Keratinocyte (primary cell): ENCODE results near the gene DCAF17. TPM values are rescaled to one million over a fixed set of nuclear protein-coding genes. Genes with fewer than 3 reads are reported as not detected.
"Not testable (repeated sequence)": the region's sequence is repeated elsewhere in the genome, so short reads cannot be mapped to it uniquely, and the experiment has no call there.

Experiments used
- DNase-seq: peaks from one replicate; pipeline ENCODE4 v3.0.0-alpha.2; 2011; ENCODE audit warnings: low read depth, missing footprints, low spot score
- FAIRE-seq: peaks from 2 replicates; lab custom pipeline; 2011; peaks lifted over from hg19 to GRCh38; lab: Jason Lieb, UNC
- H2AFZ ChIP-seq: 2 replicates; pipeline ENCODE4 v1.6.0; 2012; ENCODE audit warnings: low read length, control low read depth, inconsistent platforms; ENCODE audit not compliant: control insufficient read depth
- H3K27ac ChIP-seq: 2 replicates; pipeline ENCODE4 v1.5.1; 2011; ENCODE audit warnings: low read length; ENCODE audit not compliant: control insufficient read depth, insufficient read depth
- H3K27me3 ChIP-seq: 3 replicates; pipeline ENCODE4 v1.6.0; 2011; ENCODE audit warnings: low read length; ENCODE audit not compliant: control insufficient read depth, insufficient read depth; ENCODE audit errors: extremely low read depth
- H3K36me3 ChIP-seq, 2 experiments: 2 replicates in 1 of 2; 3 replicates in 1 of 2; pipeline ENCODE4 v1.5.1; 2011; ENCODE audit warnings: low read length in 2 of 2, mild to moderate bottlenecking in 1 of 2; ENCODE audit not compliant: control insufficient read depth in 2 of 2, insufficient read depth in 2 of 2; ENCODE audit errors: extremely low read depth in 1 of 2
- H3K4me1 ChIP-seq: 3 replicates; pipeline ENCODE4 v1.5.1; 2011; ENCODE audit warnings: low read length; ENCODE audit not compliant: control insufficient read depth, insufficient read depth; ENCODE audit errors: extremely low read depth
- H3K4me2 ChIP-seq: 3 replicates; pipeline ENCODE4 v1.6.0; 2011; ENCODE audit warnings: low read depth, low read length; ENCODE audit not compliant: control insufficient read depth, insufficient read depth; ENCODE audit errors: extremely low read depth
- H3K4me3 ChIP-seq, 3 experiments: fragments of 200-600 bp in 1 of 3; sonication (generic) in 1 of 3; 2 replicates in 2 of 3; 3 replicates in 1 of 3; pipeline ENCODE4 v1.5.1; 2011 to 2016; ENCODE audit warnings: low read length in 3 of 3, mild to moderate bottlenecking in 3 of 3, control low read depth in 2 of 3, inconsistent platforms in 1 of 3, low read depth in 1 of 3, mixed read lengths in 1 of 3, mixed run types in 1 of 3, moderate library complexity in 1 of 3; ENCODE audit not compliant: control insufficient read depth in 2 of 3, insufficient read depth in 2 of 3; ENCODE audit errors: extremely low read depth in 1 of 3
- H3K79me2 ChIP-seq: 2 replicates; pipeline ENCODE4 v1.6.0; 2012; ENCODE audit warnings: low read length; ENCODE audit not compliant: control insufficient read depth, insufficient read depth
- H3K9ac ChIP-seq: 3 replicates; pipeline ENCODE4 v1.6.0; 2011; ENCODE audit warnings: low read length; ENCODE audit not compliant: control insufficient read depth, insufficient read depth; ENCODE audit errors: extremely low read depth
- H3K9me1 ChIP-seq: 3 replicates; pipeline ENCODE4 v1.6.0; 2011; ENCODE audit warnings: low read length; ENCODE audit not compliant: control insufficient read depth, insufficient read depth; ENCODE audit errors: extremely low read depth
- H3K9me3 ChIP-seq: 2 replicates; pipeline ENCODE4 v1.5.1; 2012; ENCODE audit warnings: low read depth, low read length; ENCODE audit not compliant: control insufficient read depth
- H4K20me1 ChIP-seq: 3 replicates; pipeline ENCODE4 v1.6.0; 2011; ENCODE audit warnings: low read length; ENCODE audit not compliant: control insufficient read depth, insufficient read depth; ENCODE audit errors: extremely low read depth
- EZH2 ChIP-seq: IDR thresholded peaks from one replicate; pipeline ENCODE4 v1.6.1; 2012; ENCODE audit warnings: inconsistent platforms, mild to moderate bottlenecking, low read length, moderate library complexity
- dilution Hi-C: fragments of 300-500 bp; cut with MboI; formaldehyde crosslinking; loops from one replicate; pipeline ENCODE4 v1.7.0; 2020; ENCODE audit warnings: low sequenced_read_pairs; ENCODE audit not compliant: extremely low pct_ligation_motif_present
- polyA plus RNA-seq, 5 experiments: library from polyadenylated mRNA; depleted of rRNA in 3 of 5; stranded (reverse) in 3 of 5; stranded (forward) in 1 of 5; unstranded in 1 of 5; fragments of >200 nt; gene quantifications; 1 replicate in 1 of 5; 2 replicates in 3 of 5; 3 replicates in 1 of 5; pipeline versions ENCODE4 v1.2.1 to v1.2.3, GENCODE V29; 2011 to 2012; ENCODE audit warnings: missing spikeins in 2 of 5, low read depth in 1 of 5, low replicate concordance in 1 of 5
- TF ChIP-seq, protein P1 (sequence below), 3 experiments: IDR thresholded peaks in 1 of 3; conservative IDR thresholded peaks in 1 of 3; optimal IDR thresholded peaks in 1 of 3; 2 replicates in 2 of 3; 3 replicates in 1 of 3; pipeline versions ENCODE3 to v1.5.1; 2011; ENCODE audit warnings: low read length in 3 of 3, mild to moderate bottlenecking in 3 of 3, moderate library complexity in 2 of 3, control low read depth in 1 of 3, inconsistent platforms in 1 of 3; ENCODE audit not compliant: insufficient read depth in 2 of 3; ENCODE audit errors: extremely low read depth in 1 of 3

Gene DCAF17
- polyA plus RNA-seq, 1 donor (not counting 4 experiments of a cell fraction or from before 2014, with no cell fraction given), result 22.9 TPM

DNA sequence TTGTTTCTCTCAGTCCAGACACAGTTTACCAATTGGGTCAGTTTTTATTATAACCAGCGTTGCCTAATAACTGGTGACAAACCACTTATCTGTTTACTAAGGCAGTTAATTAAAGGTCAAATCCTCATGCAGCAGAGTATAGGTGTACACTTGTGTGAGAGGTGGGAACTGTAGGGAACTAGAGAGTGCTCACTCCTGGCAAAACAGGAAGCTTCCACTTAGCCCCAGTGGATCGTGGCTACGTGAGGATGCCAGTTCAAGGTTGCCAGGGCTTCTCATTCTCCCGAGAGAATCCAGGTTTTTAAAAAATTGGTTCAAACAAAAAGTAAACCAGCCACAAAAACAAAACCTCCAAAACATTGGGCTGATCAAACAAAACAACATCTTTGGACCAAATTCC is 96.4 kb downstream of the DCAF17 start:
- H2AFZ ChIP-seq, result no peak overlapping the region
- no peak overlapping the region for H3K27ac ChIP-seq
- peaks cover 7% of the 10 kb centered on the region for H3K4me1 ChIP-seq
- H3K9me1 ChIP-seq, result no peaks in the 10 kb centered on the region
- no peaks in the 10 kb centered on the region for H3K9me3 ChIP-seq
- no peak for TF ChIP-seq EZH2
- TF ChIP-seq, protein P1, sequence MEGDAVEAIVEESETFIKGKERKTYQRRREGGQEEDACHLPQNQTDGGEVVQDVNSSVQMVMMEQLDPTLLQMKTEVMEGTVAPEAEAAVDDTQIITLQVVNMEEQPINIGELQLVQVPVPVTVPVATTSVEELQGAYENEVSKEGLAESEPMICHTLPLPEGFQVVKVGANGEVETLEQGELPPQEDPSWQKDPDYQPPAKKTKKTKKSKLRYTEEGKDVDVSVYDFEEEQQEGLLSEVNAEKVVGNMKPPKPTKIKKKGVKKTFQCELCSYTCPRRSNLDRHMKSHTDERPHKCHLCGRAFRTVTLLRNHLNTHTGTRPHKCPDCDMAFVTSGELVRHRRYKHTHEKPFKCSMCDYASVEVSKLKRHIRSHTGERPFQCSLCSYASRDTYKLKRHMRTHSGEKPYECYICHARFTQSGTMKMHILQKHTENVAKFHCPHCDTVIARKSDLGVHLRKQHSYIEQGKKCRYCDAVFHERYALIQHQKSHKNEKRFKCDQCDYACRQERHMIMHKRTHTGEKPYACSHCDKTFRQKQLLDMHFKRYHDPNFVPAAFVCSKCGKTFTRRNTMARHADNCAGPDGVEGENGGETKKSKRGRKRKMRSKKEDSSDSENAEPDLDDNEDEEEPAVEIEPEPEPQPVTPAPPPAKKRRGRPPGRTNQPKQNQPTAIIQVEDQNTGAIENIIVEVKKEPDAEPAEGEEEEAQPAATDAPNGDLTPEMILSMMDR (optimal IDR thresholded peaks at IDR 0.05 in 1 of 3, IDR thresholded peaks at IDR 0.05 in 1 of 3, conservative IDR thresholded peaks at IDR 0.05 in 1 of 3; ENCODE audit: extremely low read depth in 1 of 3, insufficient read depth in 2 of 3, low read length in 3 of 3), result no peak
- DNase-seq (no peak), FAIRE-seq (no peak)
- dilution Hi-C loops, result no loop called here
- H3K9ac ChIP-seq, result no peak overlapping the region
- peaks cover 0 to 3% of the 10 kb centered on the region in 2 experiments for H3K36me3 ChIP-seq
- no peaks in the 10 kb centered on the region for H3K27me3 ChIP-seq
- no peak overlapping the region for H3K4me2 ChIP-seq
- no peaks in the 10 kb centered on the region for H4K20me1 ChIP-seq
- no peak overlapping the region for H3K4me3 ChIP-seq
- peaks cover 2% of the 10 kb centered on the region for H3K79me2 ChIP-seq

DNA sequence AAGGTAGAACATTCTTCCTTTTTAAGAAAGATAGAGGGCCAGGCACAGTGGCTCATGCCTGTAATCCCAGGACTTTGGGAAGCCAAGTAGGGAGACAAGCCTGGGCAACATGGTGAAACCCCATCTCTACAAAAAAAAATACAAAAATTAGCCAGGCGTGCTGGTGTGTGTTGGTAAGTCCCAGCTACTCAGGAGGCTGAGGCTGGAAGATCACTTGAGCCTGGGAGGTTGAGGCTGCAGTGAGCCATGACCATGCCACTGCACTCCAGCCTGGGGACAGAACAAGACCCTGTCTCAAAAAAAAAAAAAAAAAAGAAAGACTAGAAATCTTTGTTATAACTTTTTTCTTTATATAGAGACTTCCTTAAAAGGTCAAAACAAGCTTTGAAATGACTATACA is 96.8 kb downstream of the DCAF17 start:
- H3K79me2 ChIP-seq, H3K27me3 ChIP-seq, H4K20me1 ChIP-seq, H3K36me3 ChIP-seq, dilution Hi-C loops, H3K4me2 ChIP-seq, H3K9ac ChIP-seq, H3K4me1 ChIP-seq, DNase-seq, H2AFZ ChIP-seq, H3K9me1 ChIP-seq, FAIRE-seq, H3K27ac ChIP-seq, H3K4me3 ChIP-seq, H3K9me3 ChIP-seq: not testable (repeated sequence)

DNA sequence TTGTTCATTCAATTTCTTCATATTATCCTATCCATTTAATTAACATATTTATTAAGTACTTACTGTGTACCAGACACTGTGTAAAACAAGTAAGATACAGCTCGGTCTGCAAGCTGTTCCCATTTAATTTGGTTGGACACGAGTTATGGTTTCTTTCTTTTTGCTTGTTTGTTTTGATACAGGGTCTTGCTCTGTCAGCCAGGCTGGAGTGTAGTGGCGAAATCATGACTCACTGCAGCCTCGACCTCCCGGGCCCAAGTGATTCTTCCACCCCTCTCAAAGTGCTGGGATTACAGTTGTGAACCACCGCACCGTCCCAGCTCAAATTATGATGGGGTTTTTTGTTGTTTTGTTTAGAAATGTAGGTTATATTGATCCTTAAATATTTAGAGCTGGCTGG is 97.3 kb downstream of the DCAF17 start:
- dilution Hi-C loops, result no loop called here
- no peak overlapping the region for H3K27ac ChIP-seq
- no peak for DNase-seq
- H3K4me1 ChIP-seq, result peaks cover 5% of the 10 kb centered on the region
- TF ChIP-seq, protein P1 (optimal IDR thresholded peaks at IDR 0.05 in 1 of 3, IDR thresholded peaks at IDR 0.05 in 1 of 3, conservative IDR thresholded peaks at IDR 0.05 in 1 of 3; ENCODE audit: extremely low read depth in 1 of 3, insufficient read depth in 2 of 3, low read length in 3 of 3), result no peak
- no peak for TF ChIP-seq EZH2
- H2AFZ ChIP-seq, result no peak overlapping the region
- no peak overlapping the region for H3K4me2 ChIP-seq
- H3K79me2 ChIP-seq, result peaks cover 2% of the 10 kb centered on the region
- FAIRE-seq, result no peak
- peaks cover 0 to 3% of the 10 kb centered on the region in 2 experiments for H3K36me3 ChIP-seq
- H3K4me3 ChIP-seq, result no peak overlapping the region
- H4K20me1 ChIP-seq, result no peaks in the 10 kb centered on the region
- H3K27me3 ChIP-seq, result no peaks in the 10 kb centered on the region
- no peaks in the 10 kb centered on the region for H3K9me3 ChIP-seq
- H3K9me1 ChIP-seq, result no peaks in the 10 kb centered on the region
- H3K9ac ChIP-seq, result no peak overlapping the region
